Endothelial cell (in vitro differentiated cells): ENCODE measurements around the gene SSH2. TPM values are rescaled to one million over a fixed set of nuclear protein-coding genes. Genes with fewer than 3 reads are reported as not detected.

Experiments used
- DNase-seq: peaks from one replicate; pipeline ENCODE4 v3.0.0; 2021; ENCODE audit warnings: low spot score
- H3K27ac Mint-ChIP-seq: one replicate; pipeline ENCODE4 v1.8.0; 2021; ENCODE audit warnings: mixed read lengths, inconsistent platforms; ENCODE audit not compliant: unreplicated experiment
- H3K27me3 Mint-ChIP-seq: one replicate; pipeline ENCODE4 v1.8.0; 2021; ENCODE audit warnings: mild to moderate bottlenecking, moderate library complexity, mixed read lengths, inconsistent platforms; ENCODE audit not compliant: unreplicated experiment
- H3K36me3 Mint-ChIP-seq: one replicate; pipeline ENCODE4 v1.8.0; 2021; ENCODE audit warnings: mild to moderate bottlenecking, low read depth, mixed read lengths, inconsistent platforms; ENCODE audit not compliant: unreplicated experiment
- H3K4me1 Mint-ChIP-seq: one replicate; pipeline ENCODE4 v1.8.0; 2021; ENCODE audit warnings: mild to moderate bottlenecking, mixed read lengths, inconsistent platforms; ENCODE audit not compliant: unreplicated experiment
- H3K4me3 Mint-ChIP-seq: one replicate; pipeline ENCODE4 v1.8.0; 2021; ENCODE audit warnings: mild to moderate bottlenecking, mixed read lengths, inconsistent platforms; ENCODE audit not compliant: unreplicated experiment
- H3K9me3 Mint-ChIP-seq: one replicate; pipeline ENCODE4 v1.8.0; 2021; ENCODE audit warnings: mixed read lengths, inconsistent platforms; ENCODE audit not compliant: unreplicated experiment
- CTCF ChIP-seq: fragments of 200-600 bp; sonication (generic); IDR thresholded peaks from one replicate; pipeline ENCODE4 v1.5.0; 2021; ENCODE audit warnings: antibody characterized with exemption; ENCODE audit not compliant: unreplicated experiment
- total RNA-seq: library from RNA; stranded (reverse); fragmentation: NEBNext Ultra II Directional; extraction: Animal tissue kit (Norgen Biotek cat#: 25700); gene quantifications from one replicate; pipeline ENCODE4 v1.2.1, GENCODE V29; 2021; ENCODE audit not compliant: unreplicated experiment

SSH2 gene
- total RNA-seq, 1 donor from 2014 or later = 81.2 TPM

DNA sequence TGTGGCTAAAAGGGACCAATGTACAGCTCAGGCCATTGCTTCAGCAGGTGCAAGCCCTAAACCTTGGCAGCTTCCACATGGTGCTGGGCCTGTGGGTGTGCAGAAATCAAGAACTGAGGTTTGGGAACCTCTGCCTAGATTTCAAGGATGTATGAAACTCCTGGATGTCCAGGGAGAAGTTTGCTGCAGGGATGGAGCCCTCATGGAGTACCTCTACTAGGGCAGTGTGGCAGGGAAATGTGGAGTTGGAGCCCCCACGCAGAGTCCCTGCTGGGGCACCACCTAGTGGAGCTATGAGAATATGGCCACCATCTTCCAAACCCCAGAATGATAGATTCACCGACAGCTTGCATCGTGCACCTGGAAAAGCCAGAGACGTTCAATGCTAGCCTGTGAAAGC, 24.4 kb upstream of the SSH2 start:
- Mint-ChIP-seq H3K27me3 (no peaks in the 10 kb centered on the region), H3K27ac (no peak overlapping the region), H3K4me1 (no peaks in the 10 kb centered on the region), H3K36me3 (no peaks in the 10 kb centered on the region), H3K4me3 (no peak overlapping the region), H3K9me3 (peaks cover 7% of the 10 kb centered on the region)
- no peak for TF ChIP-seq CTCF
- DNase-seq = no peak

DNA sequence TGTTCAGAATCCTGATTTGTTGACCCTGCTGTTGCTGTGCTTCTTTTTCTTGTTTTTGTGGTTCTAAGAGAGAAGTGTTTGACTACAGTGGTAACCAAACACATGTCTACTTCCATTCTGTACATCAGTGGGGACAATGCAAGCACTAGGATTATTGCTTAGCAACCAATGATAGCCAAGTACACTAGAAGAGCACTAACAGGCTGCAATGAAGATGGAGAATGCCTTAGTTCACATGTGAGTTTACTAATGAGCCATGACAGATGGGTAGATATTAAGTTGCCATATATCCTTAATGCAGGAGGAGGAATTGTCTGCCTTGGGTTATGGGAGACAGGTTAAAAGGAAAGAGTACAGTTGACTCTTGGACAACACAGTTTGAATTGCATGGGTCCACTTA, 19.7 kb upstream of the SSH2 start:
- H3K4me3 Mint-ChIP-seq = no peak overlapping the region
- no peak overlapping the region for H3K27ac Mint-ChIP-seq
- no peaks in the 10 kb centered on the region for H3K27me3 Mint-ChIP-seq
- no peak for TF ChIP-seq CTCF
- H3K9me3 Mint-ChIP-seq = peaks cover 7% of the 10 kb centered on the region
- no peaks in the 10 kb centered on the region for H3K36me3 Mint-ChIP-seq
- DNase-seq = no peak
- peaks cover 5% of the 10 kb centered on the region for H3K4me1 Mint-ChIP-seq

- TF ChIP-seq CTCF = no peak
- Mint-ChIP-seq H3K27ac (no peak overlapping the region), H3K4me3 (no peak overlapping the region), H3K4me1 (peaks cover 5% of the 10 kb centered on the region), H3K27me3 (no peaks in the 10 kb centered on the region), H3K36me3 (no peaks in the 10 kb centered on the region), H3K9me3 (peaks cover 3% of the 10 kb centered on the region)
- no peak for DNase-seq
Measured at GRCh38 chr17:29948448-29949215, 18.6 kb upstream of the SSH2 start.

DNA sequence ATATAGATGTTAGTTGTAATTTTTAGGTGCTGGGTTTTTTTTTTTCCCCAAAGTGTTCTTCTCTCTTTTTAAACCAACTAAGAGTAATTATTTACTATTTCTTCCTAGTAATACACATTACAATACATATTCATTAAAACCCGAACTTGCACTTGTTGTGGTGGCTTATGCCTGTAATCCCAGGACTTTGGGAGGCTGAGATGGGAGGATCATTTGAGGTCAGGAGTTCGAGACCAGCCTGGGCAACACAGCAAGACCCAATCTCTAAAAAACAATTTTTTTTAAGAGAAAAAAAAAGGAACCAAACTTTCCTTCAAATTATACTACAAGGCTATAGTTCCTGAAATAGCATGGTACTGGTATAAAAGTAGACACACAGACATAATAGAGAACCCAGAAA, 15.3 kb upstream of the SSH2 start:
- no peak overlapping the region for H3K4me3 Mint-ChIP-seq
- no peak for TF ChIP-seq CTCF
- H3K27ac Mint-ChIP-seq = no peak overlapping the region
- H3K27me3 Mint-ChIP-seq = no peaks in the 10 kb centered on the region
- H3K4me1 Mint-ChIP-seq = peaks cover 8% of the 10 kb centered on the region
- no peaks in the 10 kb centered on the region for H3K9me3 Mint-ChIP-seq
- DNase-seq = no peak
- no peaks in the 10 kb centered on the region for H3K36me3 Mint-ChIP-seq

- Mint-ChIP-seq H3K27ac (no peak within 1 kb of the TSS), H3K9me3 (no peaks in the 10 kb centered on the region)
- TF ChIP-seq CTCF = no peak
Measured at GRCh38 chr17:29941334-29941733, 11.3 kb upstream of the SSH2 start, which contains the start of gene EFCAB5. TSS of gene EFCAB5 (plus strand) at chr17:29941634. CDS start at chr17:29941797, 163 bp downstream.

More at GRCh38 chr17:29941334-29941733, 11.3 kb upstream of the SSH2 start, which contains the start of gene EFCAB5:
- DNase-seq = no peak
- Mint-ChIP-seq H3K36me3 (no peaks in the 10 kb centered on the region), H3K4me1 (peaks cover 3% of the 10 kb centered on the region), H3K4me3 (no peak within 1 kb of the TSS), H3K27me3 (no peaks in the 10 kb centered on the region)
